Measurements from ENCODE around the gene PSMF1.

DNA sequence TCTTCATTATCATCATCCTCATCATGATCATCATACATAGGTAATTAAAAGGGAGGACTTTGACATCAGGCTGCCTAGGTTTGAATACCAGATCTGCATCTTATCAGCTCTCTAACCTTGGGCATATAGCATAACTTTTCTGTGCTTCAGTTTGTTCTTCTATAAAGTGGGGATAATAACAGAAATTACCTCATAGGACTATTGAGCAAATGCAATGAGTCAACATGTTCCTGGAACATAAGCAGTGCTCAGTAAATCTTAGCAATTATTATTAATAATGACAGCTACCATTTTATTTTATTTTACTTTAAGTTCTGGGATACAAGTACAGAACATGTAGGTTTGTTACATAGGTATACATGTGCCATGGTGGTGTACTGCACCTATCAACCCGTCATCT, 92.1 kb downstream of the PSMF1 start:
- TF ChIP-seq, protein P1, sequence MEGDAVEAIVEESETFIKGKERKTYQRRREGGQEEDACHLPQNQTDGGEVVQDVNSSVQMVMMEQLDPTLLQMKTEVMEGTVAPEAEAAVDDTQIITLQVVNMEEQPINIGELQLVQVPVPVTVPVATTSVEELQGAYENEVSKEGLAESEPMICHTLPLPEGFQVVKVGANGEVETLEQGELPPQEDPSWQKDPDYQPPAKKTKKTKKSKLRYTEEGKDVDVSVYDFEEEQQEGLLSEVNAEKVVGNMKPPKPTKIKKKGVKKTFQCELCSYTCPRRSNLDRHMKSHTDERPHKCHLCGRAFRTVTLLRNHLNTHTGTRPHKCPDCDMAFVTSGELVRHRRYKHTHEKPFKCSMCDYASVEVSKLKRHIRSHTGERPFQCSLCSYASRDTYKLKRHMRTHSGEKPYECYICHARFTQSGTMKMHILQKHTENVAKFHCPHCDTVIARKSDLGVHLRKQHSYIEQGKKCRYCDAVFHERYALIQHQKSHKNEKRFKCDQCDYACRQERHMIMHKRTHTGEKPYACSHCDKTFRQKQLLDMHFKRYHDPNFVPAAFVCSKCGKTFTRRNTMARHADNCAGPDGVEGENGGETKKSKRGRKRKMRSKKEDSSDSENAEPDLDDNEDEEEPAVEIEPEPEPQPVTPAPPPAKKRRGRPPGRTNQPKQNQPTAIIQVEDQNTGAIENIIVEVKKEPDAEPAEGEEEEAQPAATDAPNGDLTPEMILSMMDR (IDR thresholded peaks at IDR 0.05; ENCODE audit: low read depth, low read length): no peak
- no peak for TF ChIP-seq POLR2A (IDR thresholded peaks at IDR 0.05; ENCODE audit: extremely low read depth, insufficient read length)
- TF ChIP-seq, protein P2, sequence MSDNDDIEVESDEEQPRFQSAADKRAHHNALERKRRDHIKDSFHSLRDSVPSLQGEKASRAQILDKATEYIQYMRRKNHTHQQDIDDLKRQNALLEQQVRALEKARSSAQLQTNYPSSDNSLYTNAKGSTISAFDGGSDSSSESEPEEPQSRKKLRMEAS (IDR thresholded peaks at IDR 0.05; ENCODE audit: low read depth, low read length): no peak
